H7 (cell line): ENCODE measurements around the gene PIH1D1. TPM values are rescaled to one million over a fixed set of nuclear protein-coding genes. Genes with fewer than 3 reads are reported as not detected.
"Not testable (repeated sequence)": the region's sequence is repeated elsewhere in the genome, so short reads cannot be mapped to it uniquely, and the experiment has no call there.

Experiments used
- DNase-seq: peaks from one replicate; pipeline ENCODE4 v3.0.0; 2012
- H3K27me3 ChIP-seq: 2 replicates; pipeline ENCODE4 v1.6.0; 2011; ENCODE audit warnings: mild to moderate bottlenecking, low read length; ENCODE audit not compliant: control insufficient read depth, insufficient read depth
- H3K36me3 ChIP-seq: replicated peaks from 2 replicates; pipeline ENCODE4 v1.5.1; 2011; ENCODE audit warnings: low read length; ENCODE audit not compliant: control insufficient read depth, insufficient read depth
- H3K4me3 ChIP-seq: 2 replicates; pipeline ENCODE4 v1.5.1; 2011; ENCODE audit warnings: low read depth, mild to moderate bottlenecking, control low read depth, low read length, moderate library complexity; ENCODE audit not compliant: insufficient read depth
- total RNA-seq: library from RNA; depleted of rRNA; stranded (reverse); fragments of >200 nt; shearing (Covaris generic); gene quantifications from 2 replicates; pipeline ENCODE4 v1.2.3, GENCODE V29; 2014

Gene PIH1D1
- total RNA-seq, 1 experiment from 2014 or later: 194 TPM

DNA sequence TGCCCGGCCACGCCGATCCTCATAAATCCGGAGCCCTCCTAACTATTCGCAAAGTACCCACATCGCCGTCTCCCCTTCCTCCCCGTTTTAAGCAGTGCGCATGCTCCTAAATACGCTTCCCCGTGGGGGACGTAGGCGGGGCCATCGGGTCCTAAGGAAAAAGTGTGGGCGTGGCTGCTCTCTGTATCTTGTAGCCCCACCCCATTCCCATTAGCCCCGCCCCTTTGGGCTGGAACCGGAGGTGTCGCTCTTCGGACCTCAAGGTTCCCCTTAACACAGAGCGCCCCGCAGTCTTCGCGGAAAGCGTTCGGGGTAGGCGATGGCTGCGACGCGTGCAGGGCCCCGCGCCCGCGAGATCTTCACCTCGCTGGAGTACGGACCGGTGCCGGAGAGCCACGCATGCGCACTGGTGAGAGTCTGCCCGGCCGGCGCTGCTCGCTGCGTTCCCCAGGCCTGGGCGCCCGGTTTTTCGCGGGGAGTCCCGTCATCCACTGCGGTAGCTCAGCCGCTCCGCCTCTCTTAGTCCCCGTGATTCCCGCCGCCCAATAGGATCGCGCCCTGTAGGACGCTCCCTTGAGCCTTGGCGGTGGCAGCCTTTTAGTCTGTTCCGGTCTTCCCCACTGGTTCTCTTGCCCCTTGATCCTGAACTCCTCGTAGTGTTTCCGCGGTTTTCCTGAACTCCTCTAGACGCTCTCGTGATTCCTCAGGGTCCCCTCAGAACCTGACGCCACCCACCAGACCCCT is 1.6 kb upstream of the PIH1D1 start, which contains the start of gene ALDH16A1:
ALDH16A1 (plus strand) TSS at position 213 of the 744 bp plus-strand sequence; CDS start at position 320, 107 bp downstream.
- H3K27me3 ChIP-seq: no peaks in the 10 kb centered on the region
- peaks cover 3% of the 10 kb centered on the region for H3K36me3 ChIP-seq
- H3K4me3 ChIP-seq: peak within 1 kb of the TSS; percentile 93
- peak; percentile 97 for DNase-seq

DNA sequence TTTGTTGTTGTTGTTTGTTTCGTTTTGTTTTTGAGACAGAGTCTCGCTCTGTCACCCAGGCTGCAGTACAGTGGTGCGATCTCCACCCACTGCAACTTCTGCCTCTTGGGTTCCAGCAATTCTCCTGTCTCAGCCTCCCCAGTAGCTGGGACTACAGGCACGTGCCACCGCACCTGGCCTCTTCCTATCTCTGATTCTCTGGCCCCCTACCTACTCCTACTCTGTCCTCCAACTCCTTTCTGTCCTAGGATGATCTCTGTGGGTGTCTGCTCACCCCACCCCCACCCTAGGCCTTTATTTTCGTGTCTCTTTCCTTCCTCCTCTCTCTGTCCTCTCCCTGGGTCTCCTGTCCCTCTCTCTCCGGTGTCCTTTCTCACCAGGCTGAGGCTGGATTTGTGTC is 1.2 kb downstream of the PIH1D1 start:
- peak; percentile 3 for DNase-seq
- peaks cover 7% of the 10 kb centered on the region for H3K36me3 ChIP-seq
- H3K27me3 ChIP-seq: no peaks in the 10 kb centered on the region
- H3K4me3 ChIP-seq: no peak overlapping the region

DNA sequence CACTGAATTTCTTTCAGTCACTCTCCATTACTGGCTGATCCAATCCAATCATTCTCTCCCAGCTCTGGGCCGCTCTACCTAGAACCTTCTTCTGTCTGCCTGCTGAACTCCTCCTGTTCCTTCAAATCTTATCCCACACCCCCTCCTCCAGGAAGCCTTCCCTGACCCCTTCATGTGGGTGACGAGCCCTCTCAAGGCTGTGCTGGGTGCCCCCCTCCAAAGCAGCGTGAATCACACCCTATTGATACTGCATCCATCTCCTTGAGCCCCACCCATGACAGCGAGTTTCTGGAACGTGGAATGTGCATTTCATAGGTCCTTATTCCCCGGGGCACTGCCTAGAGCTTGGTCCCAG is 3.2 kb downstream of the PIH1D1 start:
- no peak overlapping the region for H3K4me3 ChIP-seq
- DNase-seq: peak; percentile 13
- H3K36me3 ChIP-seq: peaks cover 7% of the 10 kb centered on the region
- no peaks in the 10 kb centered on the region for H3K27me3 ChIP-seq

DNA sequence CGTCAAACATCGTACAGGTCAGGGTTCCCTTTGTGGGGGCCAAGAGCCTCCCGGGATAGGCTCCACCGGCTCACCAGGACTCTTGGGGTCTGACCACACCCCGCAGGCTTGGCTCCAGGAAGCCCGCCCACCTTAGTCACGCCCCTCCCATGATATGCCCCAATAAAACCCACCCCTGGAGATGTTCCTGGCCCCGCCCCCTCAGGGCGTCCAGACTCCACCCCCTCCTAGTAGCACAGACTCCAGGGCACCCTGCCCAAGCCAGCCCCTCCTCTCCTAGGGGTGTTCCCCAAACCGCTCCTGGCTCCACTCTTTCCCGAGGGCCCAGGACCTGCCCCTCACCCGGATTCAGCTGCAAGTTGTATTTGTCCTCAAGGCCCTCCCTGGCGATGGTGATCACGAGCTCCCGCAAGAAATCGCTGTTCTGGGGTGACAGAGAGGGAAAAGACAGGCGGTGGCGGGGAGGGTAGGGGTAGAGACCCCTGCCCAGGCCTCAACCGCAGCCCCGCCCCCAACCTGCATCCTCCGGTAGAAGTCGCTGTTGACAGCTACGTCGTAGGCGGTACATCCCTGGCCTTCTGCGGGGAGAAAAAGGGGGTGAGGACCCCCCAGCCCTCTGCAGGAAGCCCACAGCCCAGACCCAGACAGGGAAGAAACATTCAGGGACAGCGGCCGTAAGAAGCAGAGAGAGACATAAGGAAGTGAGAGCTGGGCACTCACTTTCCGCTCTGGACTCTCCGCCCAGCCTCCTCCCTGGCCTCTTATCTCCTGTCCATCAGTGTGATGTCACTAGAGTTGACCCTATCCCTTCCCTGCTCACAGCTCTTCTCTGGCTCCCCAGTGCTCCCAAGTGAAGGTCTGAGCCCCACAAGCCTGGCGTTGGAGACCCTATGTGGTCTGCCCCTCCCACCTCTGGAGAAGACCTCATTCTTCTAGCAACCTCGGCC is 3.9 kb downstream of the PIH1D1 start:
- Histone ChIP-seq H3K27me3 (no peaks in the 10 kb centered on the region), H3K36me3 (peaks cover 7% of the 10 kb centered on the region), H3K4me3 (no peak overlapping the region)
- DNase-seq: peak; percentile 93

DNA sequence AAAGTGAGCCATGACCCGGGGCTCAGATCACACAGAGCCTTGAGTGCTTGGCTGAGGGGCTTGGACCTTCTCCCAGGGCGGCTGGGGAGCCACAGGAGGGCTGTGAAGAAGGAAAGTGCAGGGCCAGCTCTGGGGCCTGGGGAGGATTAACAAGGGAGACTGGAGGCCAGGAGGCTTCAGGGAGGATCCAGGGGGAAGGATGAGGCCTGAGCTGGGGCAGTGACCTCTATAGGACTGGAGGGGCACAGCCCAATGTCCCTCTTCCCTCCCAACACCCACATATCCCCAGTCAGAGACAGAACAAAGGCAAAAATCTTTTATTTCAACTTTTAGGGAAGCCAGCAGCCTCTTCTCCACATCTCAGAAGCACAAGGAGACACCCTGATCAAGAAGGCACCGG is 5.6 kb downstream of the PIH1D1 start:
- Histone ChIP-seq H3K4me3 (no peak overlapping the region), H3K36me3 (peaks cover 7% of the 10 kb centered on the region), H3K27me3 (peaks cover 10% of the 10 kb centered on the region)
- DNase-seq: no peak

DNA sequence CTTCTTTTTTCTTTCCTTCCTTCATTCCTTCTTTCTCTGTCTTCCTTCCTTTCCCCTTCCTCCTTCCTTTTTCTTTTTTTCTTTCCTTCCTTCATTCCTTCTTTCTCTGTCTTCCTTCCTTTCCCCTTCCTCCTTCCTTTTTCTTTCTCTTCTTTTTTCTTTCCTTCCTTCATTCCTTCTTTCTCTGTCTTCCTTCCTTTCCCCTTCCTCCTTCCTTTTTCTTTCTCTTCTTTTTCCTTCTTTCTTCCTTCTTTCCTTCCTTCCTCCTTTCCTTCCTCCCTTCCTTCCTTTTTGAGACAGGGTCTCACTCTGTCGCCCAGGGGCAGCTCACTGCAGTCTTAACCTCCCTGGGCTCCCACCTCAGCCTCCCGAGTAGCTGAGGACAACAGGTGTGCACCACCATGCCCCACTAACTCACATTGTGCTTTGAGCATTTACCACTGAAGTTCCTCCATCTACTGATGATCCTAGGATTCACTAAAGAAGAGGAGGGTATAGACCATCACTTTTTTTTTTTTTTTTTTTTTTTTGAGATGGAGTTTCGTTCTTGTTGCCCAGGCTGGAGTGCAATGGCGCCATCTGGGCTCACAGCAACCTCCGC is 7.4 kb downstream of the PIH1D1 start:
- H3K36me3 ChIP-seq, H3K4me3 ChIP-seq, DNase-seq: not testable (repeated sequence)
- H3K27me3 ChIP-seq: peaks cover 28% of the 10 kb centered on the region

DNA sequence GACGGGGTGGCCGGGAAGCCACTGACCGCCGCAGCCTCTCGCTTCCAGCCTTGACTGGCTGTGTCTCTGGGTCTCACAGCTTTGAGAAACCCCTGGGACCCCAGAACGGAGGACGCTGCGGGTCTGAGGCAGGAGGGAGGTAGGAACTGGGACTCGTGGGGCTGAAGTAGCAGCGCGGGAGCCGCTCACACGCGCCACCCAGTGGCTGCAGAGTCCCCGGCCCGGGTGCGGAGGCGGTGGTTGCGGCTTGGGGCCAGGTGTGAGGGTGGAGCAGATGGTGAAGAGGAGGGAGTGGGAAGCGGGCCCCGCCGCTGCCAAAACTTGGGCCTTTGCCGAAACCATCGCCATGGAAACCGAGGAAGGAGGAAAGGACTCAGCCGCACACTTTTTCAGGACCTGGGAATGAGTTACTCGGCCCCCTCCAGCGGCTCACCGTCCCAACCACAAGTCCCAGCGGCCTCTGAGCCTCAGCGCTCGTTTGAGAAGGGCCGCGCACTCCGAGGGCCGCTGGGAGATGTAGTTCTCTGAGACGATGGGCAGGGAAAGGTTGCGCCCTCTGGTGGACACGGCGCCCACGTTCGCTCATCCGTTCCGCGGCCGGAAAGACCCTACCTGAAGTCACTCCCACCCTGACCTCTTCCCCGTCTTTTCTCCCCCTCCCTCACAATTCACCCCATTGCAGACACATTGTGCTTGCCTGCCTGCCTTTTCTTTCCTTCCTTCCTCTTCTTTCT is 8.1 kb downstream of the PIH1D1 start:
- H3K4me3 ChIP-seq: peak overlapping the region; percentile 64
- peaks cover 35% of the 10 kb centered on the region for H3K27me3 ChIP-seq
- peak; percentile 93 for DNase-seq
- peaks cover 4% of the 10 kb centered on the region for H3K36me3 ChIP-seq

DNA sequence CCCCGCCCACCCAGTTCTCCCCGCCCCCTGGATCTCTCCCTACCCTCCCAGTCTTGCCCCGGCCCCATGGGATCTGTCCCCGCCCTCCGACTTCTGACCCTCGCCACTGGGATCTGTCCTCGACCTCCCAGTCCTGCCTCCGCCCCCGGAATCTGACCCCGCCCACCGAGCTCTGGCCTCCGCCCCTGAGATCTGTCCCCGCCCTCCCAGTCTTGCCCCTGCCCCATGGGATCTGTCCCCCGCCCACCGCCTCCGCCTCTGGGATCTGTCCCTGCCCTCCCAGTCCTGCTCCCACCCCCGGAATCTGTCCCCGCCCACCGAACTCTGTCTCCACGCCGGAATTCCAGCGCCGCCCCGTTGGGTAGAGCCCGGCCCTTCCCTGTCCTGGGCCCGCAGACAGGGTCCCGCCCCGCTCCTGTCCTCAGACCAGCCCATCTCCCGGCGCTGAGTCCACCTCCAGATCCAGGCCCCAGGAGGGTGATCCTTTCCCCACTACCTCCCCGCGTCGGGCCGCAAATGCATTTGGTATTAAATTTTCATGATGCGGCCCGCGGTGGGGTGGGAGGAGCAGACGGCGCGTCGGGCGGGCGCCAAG is 8.7 kb downstream of the PIH1D1 start:
- DNase-seq: peak; percentile 98
- Histone ChIP-seq H3K36me3 (peaks cover 4% of the 10 kb centered on the region), H3K27me3 (peaks cover 42% of the 10 kb centered on the region), H3K4me3 (peak overlapping the region; percentile 64)

DNA sequence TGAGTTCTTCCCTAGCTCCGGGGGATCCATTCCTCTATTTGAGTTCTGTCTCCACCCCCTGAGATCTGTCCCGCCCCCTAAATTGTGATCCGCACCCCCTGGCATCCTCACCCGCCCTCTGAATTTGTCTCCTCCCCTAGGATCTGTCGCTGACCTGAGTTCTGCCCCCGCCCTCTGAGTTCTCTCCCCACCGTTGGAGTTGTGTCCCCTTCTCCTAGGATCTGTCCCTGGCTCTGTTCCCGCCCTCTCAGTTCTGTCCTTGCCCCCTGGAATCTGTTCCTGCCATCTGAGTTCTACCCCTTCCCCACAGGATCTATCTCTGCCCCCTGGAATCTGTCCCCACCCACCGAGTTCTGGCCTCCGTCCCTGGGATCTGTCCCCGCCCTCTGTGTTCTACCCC is 9.3 kb downstream of the PIH1D1 start:
- peaks cover 4% of the 10 kb centered on the region for H3K36me3 ChIP-seq

DNA sequence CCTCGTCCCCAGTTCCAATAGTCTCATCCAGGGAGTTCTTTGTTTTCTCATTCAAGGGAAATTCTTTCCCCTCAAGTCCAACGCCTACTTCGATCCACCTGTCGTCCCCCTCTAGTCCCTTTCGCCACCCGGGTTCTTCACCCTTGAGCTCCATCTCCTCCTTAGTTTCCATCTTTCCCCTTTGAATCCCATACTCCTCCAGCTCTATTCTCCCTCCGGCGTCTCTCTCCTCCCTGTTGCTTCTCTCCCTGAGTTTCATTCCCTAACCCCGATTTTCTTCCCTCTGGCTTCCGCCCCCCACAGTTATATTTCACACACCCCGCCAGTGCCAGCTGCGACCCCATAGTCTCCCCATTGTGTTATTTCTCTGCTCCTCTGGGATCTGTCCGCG is 9.7 kb downstream of the PIH1D1 start:
- no peak for DNase-seq
- Histone ChIP-seq H3K4me3 (peak overlapping the region; percentile 28; the same call in 1 of the 2 replicates), H3K27me3 (peaks cover 51% of the 10 kb centered on the region)

More for the DNA sequence above, 9.3 kb downstream of the PIH1D1 start:
- peak; percentile 81 for DNase-seq
- Histone ChIP-seq H3K27me3 (peaks cover 47% of the 10 kb centered on the region), H3K4me3 (peak overlapping the region; percentile 28; the same call in 1 of the 2 replicates)

DNA sequence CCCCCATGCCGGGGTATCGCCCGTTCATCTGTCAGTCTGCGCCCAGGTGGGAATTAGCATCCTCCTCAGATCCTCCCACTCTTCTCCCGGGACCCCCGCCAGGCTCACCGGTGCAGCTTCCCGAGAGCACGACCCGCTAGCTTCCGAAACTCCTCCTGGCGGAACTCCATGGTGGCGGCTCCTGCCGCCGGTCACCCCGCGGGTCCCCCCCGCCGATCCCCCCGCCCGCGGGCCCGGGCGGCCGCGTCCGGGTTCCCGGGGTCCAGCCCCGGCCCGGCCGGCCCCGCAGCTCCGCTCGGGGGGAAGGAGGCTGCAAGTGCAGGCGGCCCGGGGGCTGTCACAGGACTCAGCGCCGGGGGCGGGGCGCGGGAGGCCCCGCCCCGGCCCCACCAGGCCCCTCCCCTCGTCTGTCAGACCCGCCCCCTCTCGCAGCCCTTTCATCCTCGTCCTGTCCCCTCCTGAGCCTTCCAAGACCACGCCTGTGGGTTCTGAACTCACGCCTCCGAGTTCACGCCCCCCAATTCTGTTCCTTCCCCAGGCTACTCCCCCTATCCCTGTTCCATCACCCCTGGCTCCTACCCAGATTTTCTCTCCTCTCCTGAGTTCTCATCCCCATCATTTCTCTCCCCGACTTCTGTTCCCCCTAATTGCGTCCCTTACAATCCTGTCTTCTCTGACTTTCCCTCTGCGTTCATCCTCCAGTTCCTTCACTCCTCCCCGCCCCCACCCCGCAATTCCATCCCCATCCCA is 10.2 kb downstream of the PIH1D1 start, which contains the start of gene SLC17A7:
SLC17A7 (minus strand) TSS at position 318 of the 750 bp plus-strand sequence; CDS start at position 170, 148 bp downstream.
- no peaks in the 10 kb centered on the region for H3K36me3 ChIP-seq
- peak; percentile 98 for DNase-seq
- peak within 1 kb of the TSS; percentile 40 for H3K4me3 ChIP-seq
- peaks cover 57% of the 10 kb centered on the region for H3K27me3 ChIP-seq

More for the DNA sequence above, 9.7 kb downstream of the PIH1D1 start:
- peaks cover 3% of the 10 kb centered on the region for H3K36me3 ChIP-seq

DNA sequence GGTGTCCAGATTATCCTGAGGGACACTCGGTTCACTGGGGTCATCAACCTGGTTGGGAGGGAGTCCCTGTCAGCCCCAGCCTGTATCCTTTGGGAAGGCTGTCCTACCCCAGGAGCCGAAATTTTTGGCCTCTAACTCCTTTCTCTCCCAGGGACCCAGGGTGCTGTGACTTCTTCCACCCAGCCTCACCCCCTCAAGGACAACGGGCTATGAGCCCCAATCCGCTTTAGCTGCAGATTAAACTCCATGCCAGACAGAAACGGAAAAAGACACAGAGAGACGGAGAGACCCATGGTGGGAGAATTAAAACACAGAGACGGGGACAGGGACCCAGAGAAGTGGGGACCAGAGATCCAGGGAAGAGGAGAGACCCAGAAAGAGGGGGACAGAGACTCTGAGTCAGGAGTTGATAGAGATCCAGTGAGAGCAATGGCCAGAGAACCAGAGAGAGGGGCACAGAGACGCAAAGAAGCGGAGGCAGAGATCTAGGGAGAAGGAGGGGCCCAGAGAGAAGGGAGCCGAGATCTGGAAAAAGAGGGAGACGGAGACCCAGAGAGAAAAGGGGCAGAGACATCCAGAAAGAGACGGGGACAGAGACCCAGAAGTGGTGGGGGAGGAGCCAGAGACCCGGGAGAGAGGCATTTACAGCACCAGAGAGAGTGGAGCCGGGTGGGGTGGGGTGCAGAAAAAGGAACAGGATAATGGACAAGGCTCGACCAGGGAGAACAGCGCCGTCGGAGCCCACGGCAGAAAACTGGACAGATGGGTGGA is 11.0 kb downstream of the PIH1D1 start:
- no peak for DNase-seq
- H3K27me3 ChIP-seq: peaks cover 62% of the 10 kb centered on the region
- H3K36me3 ChIP-seq: no peaks in the 10 kb centered on the region
- H3K4me3 ChIP-seq: peak overlapping the region; percentile 40
